ENCODE data around the gene DPP6. TPM values are rescaled to one million over a fixed set of nuclear protein-coding genes. Genes with fewer than 3 reads are reported as not detected.

Gene DPP6
- total and polyA plus RNA-seq, 7 donors = 0.18 to 1.8 (median 0.57) TPM

DNA sequence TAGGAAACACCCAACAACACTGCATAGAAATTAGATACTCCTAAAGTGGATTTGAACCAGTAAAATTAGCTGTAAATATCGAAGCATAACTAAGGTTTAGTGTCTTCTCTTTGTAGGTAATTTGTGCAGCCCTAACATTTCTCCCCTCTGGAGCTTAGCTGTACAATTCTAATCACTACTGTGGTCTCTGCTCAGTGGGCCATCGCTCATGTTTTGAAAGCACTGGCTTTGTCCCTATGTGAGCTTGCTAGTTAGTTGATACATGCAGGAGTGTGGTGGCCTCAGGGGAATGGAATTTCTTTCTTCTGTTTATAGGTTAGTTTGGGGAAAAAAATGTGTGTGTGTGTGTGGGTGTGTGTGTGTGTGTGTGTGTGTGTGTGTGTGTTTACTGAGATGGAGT lies 373.1 kb downstream of the DPP6 start:
- no peaks in the 10 kb centered on the region for H3K36me3 ChIP-seq (ENCODE audit: insufficient read depth in 1 of 2, low read depth in 1 of 2)
- H3K9me3 ChIP-seq = no peaks in the 10 kb centered on the region
- DNase-seq = no peak
- peak overlapping the region; percentile 62 for H3K27ac ChIP-seq
- intact Hi-C loops (cut with DNase I) = no loop called here
- H3K4me1 ChIP-seq = peaks cover 16% of the 10 kb centered on the region
- no peak for ATAC-seq
- no peaks in the 10 kb centered on the region for H3K27me3 ChIP-seq (ENCODE audit: insufficient read depth in 3 of 3, low read length in 2 of 3)
- H3K4me3 ChIP-seq = no peak overlapping the region
- TF ChIP-seq, protein P1, sequence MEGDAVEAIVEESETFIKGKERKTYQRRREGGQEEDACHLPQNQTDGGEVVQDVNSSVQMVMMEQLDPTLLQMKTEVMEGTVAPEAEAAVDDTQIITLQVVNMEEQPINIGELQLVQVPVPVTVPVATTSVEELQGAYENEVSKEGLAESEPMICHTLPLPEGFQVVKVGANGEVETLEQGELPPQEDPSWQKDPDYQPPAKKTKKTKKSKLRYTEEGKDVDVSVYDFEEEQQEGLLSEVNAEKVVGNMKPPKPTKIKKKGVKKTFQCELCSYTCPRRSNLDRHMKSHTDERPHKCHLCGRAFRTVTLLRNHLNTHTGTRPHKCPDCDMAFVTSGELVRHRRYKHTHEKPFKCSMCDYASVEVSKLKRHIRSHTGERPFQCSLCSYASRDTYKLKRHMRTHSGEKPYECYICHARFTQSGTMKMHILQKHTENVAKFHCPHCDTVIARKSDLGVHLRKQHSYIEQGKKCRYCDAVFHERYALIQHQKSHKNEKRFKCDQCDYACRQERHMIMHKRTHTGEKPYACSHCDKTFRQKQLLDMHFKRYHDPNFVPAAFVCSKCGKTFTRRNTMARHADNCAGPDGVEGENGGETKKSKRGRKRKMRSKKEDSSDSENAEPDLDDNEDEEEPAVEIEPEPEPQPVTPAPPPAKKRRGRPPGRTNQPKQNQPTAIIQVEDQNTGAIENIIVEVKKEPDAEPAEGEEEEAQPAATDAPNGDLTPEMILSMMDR (IDR thresholded peaks at IDR 0.05) = no peak
- 37 to 54% (median 42%) methylated on average over 2 of the region's 2 CpGs for whole genome bisulfite sequencing, 3 donors

DNA sequence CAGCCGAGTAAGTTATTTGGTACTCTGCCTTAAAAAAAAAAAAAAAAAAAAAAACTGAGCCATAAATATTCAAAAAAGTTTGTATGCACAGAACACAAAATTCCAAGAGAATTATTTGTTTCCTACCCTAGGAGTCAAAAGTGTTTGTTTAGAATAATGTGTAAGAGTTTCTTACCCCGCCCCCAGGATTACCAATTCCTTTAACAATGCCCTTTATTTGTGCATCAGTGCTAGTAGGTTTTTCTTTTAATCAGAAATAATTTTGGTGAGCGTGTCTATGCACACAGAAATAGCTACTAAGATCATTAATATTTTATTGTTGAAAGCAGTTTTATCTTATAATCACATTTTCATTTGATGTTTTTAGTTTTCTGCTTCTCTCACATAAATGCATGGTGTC lies 374.6 kb downstream of the DPP6 start:
- Histone ChIP-seq H3K4me1 (peaks cover 16% of the 10 kb centered on the region), H3K36me3 (ENCODE audit: insufficient read depth in 1 of 2, low read depth in 1 of 2) (no peaks in the 10 kb centered on the region), H3K27ac (no peak overlapping the region), H3K9me3 (no peaks in the 10 kb centered on the region), H3K4me3 (no peak overlapping the region), H3K27me3 (ENCODE audit: insufficient read depth in 3 of 3, low read length in 2 of 3) (no peaks in the 10 kb centered on the region)
- DNase-seq (no peak), ATAC-seq (no peak)
- 79 to 81% (median 81%) methylated on average over 3 of the region's 3 CpGs for WGBS, 3 donors
- TF ChIP-seq, protein P1 (IDR thresholded peaks at IDR 0.05) = no peak
- intact Hi-C loops (cut with DNase I) = no loop called here

DNA sequence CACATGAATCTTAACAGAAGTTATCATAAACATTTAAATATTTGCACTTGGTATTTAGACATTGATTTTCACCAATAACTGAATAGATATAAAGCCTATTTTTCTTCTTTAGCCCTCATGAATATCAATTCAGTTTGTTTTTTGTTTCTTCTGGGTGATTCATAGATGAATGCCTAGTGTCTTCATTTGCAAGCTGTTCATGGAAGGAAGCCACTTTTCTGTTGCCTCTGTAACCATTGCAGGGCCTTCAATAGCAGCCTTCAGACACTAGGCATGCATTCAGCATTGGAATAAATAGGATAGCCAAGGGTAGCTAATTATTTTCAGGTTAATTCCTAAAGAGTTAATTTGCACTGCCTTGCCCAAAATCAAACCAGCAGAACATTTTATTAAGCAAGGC lies 375.3 kb downstream of the DPP6 start:
- intact Hi-C loops (cut with DNase I) = no loop called here
- TF ChIP-seq, protein P1 (IDR thresholded peaks at IDR 0.05) = no peak
- no peak overlapping the region for H3K4me3 ChIP-seq
- H3K9me3 ChIP-seq = no peaks in the 10 kb centered on the region
- peaks cover 16% of the 10 kb centered on the region for H3K4me1 ChIP-seq
- ATAC-seq (no peak), DNase-seq (no peak)
- no peak overlapping the region for H3K27ac ChIP-seq
- H3K27me3 ChIP-seq (ENCODE audit: insufficient read depth in 3 of 3, low read length in 2 of 3) = no peaks in the 10 kb centered on the region
- no peaks in the 10 kb centered on the region for H3K36me3 ChIP-seq (ENCODE audit: insufficient read depth in 1 of 2, low read depth in 1 of 2)

DNA sequence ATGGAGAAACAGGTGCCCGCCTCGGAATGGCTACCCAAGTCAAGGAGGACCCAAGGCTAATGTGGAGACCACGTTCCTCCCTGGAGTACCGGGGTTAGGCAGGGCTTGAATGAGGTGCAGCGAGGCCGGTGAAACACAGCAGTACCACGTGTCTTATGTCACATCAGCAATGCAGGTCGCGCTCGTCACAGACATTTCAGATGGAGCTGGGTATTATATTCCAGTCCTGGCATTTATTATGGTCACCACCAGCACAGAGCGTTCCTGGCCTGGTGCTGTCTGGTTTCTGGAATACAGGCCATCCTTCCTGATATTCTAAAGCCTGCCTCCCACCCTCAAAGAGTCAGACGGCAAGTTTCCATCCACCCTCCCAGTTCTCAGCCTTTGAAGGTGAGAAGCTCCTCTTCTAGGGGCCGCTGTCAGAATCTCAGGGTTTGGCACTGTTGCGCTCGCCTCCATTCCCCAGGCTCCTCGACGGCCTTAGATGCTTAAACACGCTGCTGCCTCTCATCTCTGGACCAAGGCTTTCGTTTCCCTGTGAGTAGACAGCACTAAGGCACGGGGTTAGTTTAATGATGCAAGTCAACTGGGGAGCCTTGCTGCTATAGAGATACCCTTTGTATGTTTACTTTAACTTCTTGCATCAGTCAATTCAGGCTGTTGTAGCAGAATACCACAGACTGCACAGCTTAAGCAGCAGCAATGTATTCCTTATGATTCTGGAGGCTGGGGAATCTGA lies 377.6 kb downstream of the DPP6 start:
- H3K36me3 ChIP-seq (ENCODE audit: insufficient read depth in 1 of 2, low read depth in 1 of 2) = no peaks in the 10 kb centered on the region
- no peaks in the 10 kb centered on the region for H3K9me3 ChIP-seq
- no peaks in the 10 kb centered on the region for H3K27me3 ChIP-seq (ENCODE audit: insufficient read depth in 3 of 3, low read length in 2 of 3)
- peaks cover 11% of the 10 kb centered on the region for H3K4me1 ChIP-seq
- ATAC-seq = peak; percentile 81 to 91 (median 88)
- peak overlapping the region; percentile 37 for H3K4me3 ChIP-seq
- 48 to 72% (median 49%) methylated on average over 20 of the region's 20 CpGs for WGBS, 3 donors
- intact Hi-C loops (cut with DNase I) = no loop called here
- TF ChIP-seq, protein P1 (IDR thresholded peaks at IDR 0.05) = no peak
- DNase-seq = peak; percentile 33 to 66
- peak overlapping the region; percentile 76 for H3K27ac ChIP-seq

DNA sequence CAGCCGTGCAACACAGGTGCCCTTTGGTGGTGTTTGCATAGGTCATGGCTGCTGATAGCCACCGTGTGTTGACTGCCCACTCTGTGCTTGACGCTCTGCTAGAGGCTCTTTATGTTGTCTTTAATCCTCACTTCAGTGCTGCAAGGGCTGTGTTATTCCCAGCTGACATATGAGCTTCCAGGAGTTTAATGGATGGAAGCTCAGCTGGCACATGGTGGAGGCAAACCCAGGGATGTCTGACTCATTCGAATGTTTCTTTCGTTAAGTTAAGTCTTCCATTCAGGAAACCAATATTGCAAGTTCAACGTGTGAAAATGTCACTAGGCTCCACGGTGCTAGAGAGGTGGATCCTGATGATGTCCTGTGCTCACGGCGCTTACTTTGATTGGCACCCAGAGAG lies 378.4 kb downstream of the DPP6 start:
- TF ChIP-seq, protein P1 (IDR thresholded peaks at IDR 0.05) = no peak
- ATAC-seq (peak; percentile 60 to 77 (median 65)), DNase-seq (no peak)
- Histone ChIP-seq H3K4me1 (peaks cover 7% of the 10 kb centered on the region), H3K27me3 (ENCODE audit: insufficient read depth in 3 of 3, low read length in 2 of 3) (no peaks in the 10 kb centered on the region), H3K4me3 (peak overlapping the region; percentile 37), H3K27ac (peak overlapping the region; percentile 76), H3K36me3 (ENCODE audit: insufficient read depth in 1 of 2, low read depth in 1 of 2) (no peaks in the 10 kb centered on the region), H3K9me3 (no peaks in the 10 kb centered on the region)
- 55 to 82% (median 59%) methylated on average over 9 of the region's 9 CpGs for WGBS, 3 donors
- intact Hi-C loops (cut with DNase I) = no loop called here
